Natural killer cell (primary cell): ENCODE results near the gene PTPRN2. TPM values are rescaled to one million over a fixed set of nuclear protein-coding genes. Genes with fewer than 3 reads are reported as not detected.

Source experiments
- ATAC-seq, 3 donors: fragments of 150-1000 bp in 2 of 3; fragments of 200-7000 bp in 1 of 3; cut with Tn5 transposase; 1 replicate in 1 of 3; 2 replicates in 2 of 3; pipeline ENCODE4 v1.10.0; 2021; ENCODE audit warnings: mild to moderate bottlenecking in 2 of 3, moderate library complexity in 2 of 3
- DNase-seq, 2 donors: peaks; one replicate each; pipeline versions ENCODE4 v3.0.0 to v3.0.0-alpha.2; 2013 to 2021; ENCODE audit warnings: mixed read lengths in 1 of 2
- H3K27ac ChIP-seq: one replicate; pipeline ENCODE4 v1.5.1; 2013; ENCODE audit warnings: mild to moderate bottlenecking, low read length
- H3K27me3 ChIP-seq: one replicate; pipeline ENCODE4 v1.6.1; 2013; ENCODE audit warnings: low read length; ENCODE audit not compliant: control insufficient read depth, insufficient read depth
- H3K36me3 ChIP-seq: one replicate; pipeline ENCODE4 v1.6.1; 2013; ENCODE audit warnings: low read length; ENCODE audit not compliant: control insufficient read depth, insufficient read depth
- H3K4me1 ChIP-seq: one replicate; pipeline ENCODE4 v1.6.1; 2013; ENCODE audit warnings: low read length; ENCODE audit not compliant: control insufficient read depth, insufficient read depth
- H3K4me3 ChIP-seq: one replicate; pipeline ENCODE4 v1.5.1; 2013; ENCODE audit warnings: low read length
- H3K9me3 ChIP-seq: one replicate; pipeline ENCODE4 v1.6.1; 2013; ENCODE audit warnings: low read length; ENCODE audit not compliant: control insufficient read depth, insufficient read depth
- H3K27ac Mint-ChIP-seq, 2 donors: one replicate each; pipeline ENCODE4 v1.8.0; 2022; ENCODE audit warnings: mild to moderate bottlenecking in 2 of 2, mixed read lengths in 2 of 2, moderate library complexity in 1 of 2
- H3K27me3 Mint-ChIP-seq, 2 donors: one replicate each; pipeline ENCODE4 v1.8.0; 2022; ENCODE audit warnings: low read depth in 2 of 2, mixed read lengths in 2 of 2
- H3K36me3 Mint-ChIP-seq: one replicate; pipeline ENCODE4 v1.8.0; 2022; ENCODE audit warnings: mixed read lengths
- H3K4me1 Mint-ChIP-seq, 2 donors: one replicate each; pipeline ENCODE4 v1.8.0; 2022; ENCODE audit warnings: mixed read lengths in 2 of 2
- H3K4me3 Mint-ChIP-seq: one replicate; pipeline ENCODE4 v1.8.0; 2022; ENCODE audit warnings: mild to moderate bottlenecking, moderate library complexity, mixed read lengths
- H3K9me3 Mint-ChIP-seq, 2 donors: one replicate each; pipeline ENCODE4 v1.8.0; 2022; ENCODE audit warnings: mixed read lengths in 2 of 2
- CTCF ChIP-seq: fragments of 200-600 bp; IDR thresholded peaks from one replicate; pipeline ENCODE4 v1.8.0; 2022; ENCODE audit warnings: antibody characterized with exemption
- WGBS: methylation state at CpG from one replicate; pipeline ENCODE4 v1.1.7; 2013; ENCODE audit warnings: missing lambda C conversion rate; ENCODE audit not compliant: insufficient coverage; 5-methylcytosine and 5-hydroxymethylcytosine counted together
- intact Hi-C: fragments of 100-400 bp; cut with micrococcal nuclease; formaldehyde crosslinking; loops from one replicate; pipeline ENCODE4 v1.14.2; 2022
- total RNA-seq, 4 donors: library from RNA; stranded (reverse); fragments of 120-200 nt in 1 of 4; gene quantifications; one replicate each; pipeline versions ENCODE4 v1.2.3 to v1.2.4, GENCODE V29; 2013 to 2022

Gene PTPRN2
- total RNA-seq, 3 donors from 2014 or later (not counting 1 experiment from before 2014, with no cell fraction given): 1.3 to 2.5 (median 1.9) TPM

- no peaks in the 10 kb centered on the region for H3K4me1 Mint-ChIP-seq
- H3K4me3 ChIP-seq: no peak overlapping the region
- H3K9me3 Mint-ChIP-seq: peaks cover 15 to 24% of the 10 kb centered on the region in 2 donors
- no peak for DNase-seq
- 94% methylated on average over 15 of the region's 15 CpGs for WGBS
- H3K27ac ChIP-seq: no peak overlapping the region
- H3K36me3 Mint-ChIP-seq: peaks cover 12% of the 10 kb centered on the region
- H3K4me3 Mint-ChIP-seq: no peak overlapping the region
- no peaks in the 10 kb centered on the region for H3K27me3 ChIP-seq
- peaks cover 14% of the 10 kb centered on the region for H3K9me3 ChIP-seq
- TF ChIP-seq CTCF: no peak
- no peak overlapping the region for H3K27ac Mint-ChIP-seq
- intact Hi-C loops: no loop called here
- no peaks in the 10 kb centered on the region for H3K4me1 ChIP-seq
- H3K36me3 ChIP-seq: no peaks in the 10 kb centered on the region
- no peaks in the 10 kb centered on the region for H3K27me3 Mint-ChIP-seq
- no peak for ATAC-seq
Observed at GRCh38 chr7:158111906-158112570, 475.6 kb downstream of the PTPRN2 start.

- intact Hi-C loops: no loop called here
- no peaks in the 10 kb centered on the region for H3K36me3 ChIP-seq
- H3K27me3 ChIP-seq: no peaks in the 10 kb centered on the region
- no peak overlapping the region for H3K27ac Mint-ChIP-seq
- H3K36me3 Mint-ChIP-seq: peaks cover 6% of the 10 kb centered on the region
- H3K27me3 Mint-ChIP-seq: no peaks in the 10 kb centered on the region
- ATAC-seq: no peak
- H3K4me1 ChIP-seq: no peaks in the 10 kb centered on the region
- DNase-seq: no peak
- no peak for TF ChIP-seq CTCF
- no peak overlapping the region for H3K4me3 Mint-ChIP-seq
- H3K9me3 Mint-ChIP-seq: peaks cover 11 to 20% of the 10 kb centered on the region in 2 donors
- no peaks in the 10 kb centered on the region for H3K4me1 Mint-ChIP-seq
- no peak overlapping the region for H3K27ac ChIP-seq
- H3K4me3 ChIP-seq: no peak overlapping the region
- 82% methylated on average over 16 of the region's 16 CpGs for WGBS
- H3K9me3 ChIP-seq: peaks cover 14% of the 10 kb centered on the region
Observed at GRCh38 chr7:158111049-158111751, 476.4 kb downstream of the PTPRN2 start.

GRCh38 chr7:158110661-158111048 lies 477.0 kb downstream of the PTPRN2 start:
- Histone ChIP-seq H3K9me3 (peaks cover 14% of the 10 kb centered on the region), H3K27ac (no peak overlapping the region), H3K4me1 (no peaks in the 10 kb centered on the region), H3K36me3 (no peaks in the 10 kb centered on the region), H3K4me3 (no peak overlapping the region), H3K27me3 (no peaks in the 10 kb centered on the region)
- Mint-ChIP-seq H3K4me1 (no peaks in the 10 kb centered on the region), H3K27me3 (no peaks in the 10 kb centered on the region), H3K27ac (no peak overlapping the region), H3K36me3 (peaks cover 6% of the 10 kb centered on the region), H3K9me3 (peaks cover 11 to 20% of the 10 kb centered on the region in 2 donors), H3K4me3 (no peak overlapping the region)
- 87% methylated on average over 14 of the region's 14 CpGs for WGBS
- DNase-seq (no peak), ATAC-seq (no peak)
- no peak for TF ChIP-seq CTCF
- intact Hi-C loops: no loop called here
